ENCODE measurements around the gene RAD51B.

RAD51B gene

DNA sequence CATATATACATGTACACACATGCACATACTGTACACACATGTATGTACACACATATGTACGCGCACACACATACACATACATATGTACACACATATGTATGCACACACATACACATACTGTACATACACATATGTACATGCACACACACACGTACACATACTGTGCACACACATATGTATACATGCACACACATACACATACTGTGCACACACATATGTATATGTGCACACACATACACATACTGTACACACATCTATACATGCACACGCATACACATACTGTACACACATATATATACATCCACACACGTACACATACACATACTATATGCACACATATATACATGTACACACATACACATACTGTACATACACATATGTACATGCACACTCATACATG, 853.9 kb downstream of the RAD51B start:
- DNase-seq (ENCODE audit: low read depth, low spot score) = no peak
- Histone ChIP-seq H3K27ac (no peak overlapping the region), H3K9me3 (ENCODE audit: low read depth, low read length) (no peaks in the 10 kb centered on the region), H3K4me3 (no peak overlapping the region), H3K9ac (ENCODE audit: insufficient read length) (no peak overlapping the region), H3K36me3 (ENCODE audit: insufficient read depth, low read length) (no peaks in the 10 kb centered on the region)
- TF ChIP-seq FOXP2 (optimal IDR thresholded peaks at IDR 0.05; ENCODE audit: control extremely low read depth, extremely low read length, insufficient read depth) = no peak
- no peak for TF ChIP-seq EZH2 (IDR thresholded peaks at IDR 0.05)
- TF ChIP-seq POLR2AphosphoS5 (IDR thresholded peaks at IDR 0.05; ENCODE audit: borderline replicate concordance, low read depth, low read length) = no peak

DNA sequence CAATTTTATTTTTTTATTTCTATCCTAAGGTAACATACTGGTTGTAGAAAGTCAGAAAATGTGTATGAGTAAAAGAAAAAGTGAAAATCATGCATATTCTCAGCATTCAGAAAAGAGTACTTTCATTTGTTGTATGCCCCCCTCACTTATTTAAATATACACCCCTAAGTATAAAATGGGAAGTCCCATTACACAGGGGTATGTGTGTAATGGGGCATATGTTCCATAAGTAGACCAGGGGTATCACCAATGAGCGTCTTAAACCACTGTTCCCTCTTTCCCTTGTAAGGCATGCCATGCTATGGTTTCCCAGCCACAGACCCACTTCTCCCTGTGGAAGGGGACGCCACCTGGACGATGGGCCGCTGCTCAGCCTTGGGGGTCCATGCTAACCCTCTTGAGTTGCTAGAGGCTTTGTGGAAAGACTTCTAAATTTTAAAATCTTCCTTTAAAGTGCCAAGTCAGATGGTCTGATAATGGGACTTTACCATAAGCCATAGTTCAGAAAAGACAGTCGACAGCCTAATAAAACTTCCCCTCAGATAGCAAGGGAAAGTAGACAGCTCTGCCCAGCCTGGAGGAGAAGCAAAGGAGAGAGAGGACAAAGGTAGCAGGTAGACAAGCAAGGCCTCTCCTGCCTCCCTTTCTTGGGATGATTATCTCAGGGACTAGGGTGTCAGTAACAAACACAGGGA, 855.1 kb downstream of the RAD51B start:
- H3K9me3 ChIP-seq (ENCODE audit: low read depth, low read length) = no peaks in the 10 kb centered on the region; the same call in 1 of the 2 replicates
- no peak overlapping the region for H3K27ac ChIP-seq
- no peak for DNase-seq (ENCODE audit: low read depth, low spot score)
- H3K4me3 ChIP-seq = no peak overlapping the region
- TF ChIP-seq FOXP2 (optimal IDR thresholded peaks at IDR 0.05; ENCODE audit: control extremely low read depth, extremely low read length, insufficient read depth) (no peak), EZH2 (IDR thresholded peaks at IDR 0.05) (no peak), POLR2AphosphoS5 (IDR thresholded peaks at IDR 0.05; ENCODE audit: borderline replicate concordance, low read depth, low read length) (no peak)
- no peak overlapping the region for H3K9ac ChIP-seq (ENCODE audit: insufficient read length)
- no peaks in the 10 kb centered on the region for H3K36me3 ChIP-seq (ENCODE audit: insufficient read depth, low read length)

DNA sequence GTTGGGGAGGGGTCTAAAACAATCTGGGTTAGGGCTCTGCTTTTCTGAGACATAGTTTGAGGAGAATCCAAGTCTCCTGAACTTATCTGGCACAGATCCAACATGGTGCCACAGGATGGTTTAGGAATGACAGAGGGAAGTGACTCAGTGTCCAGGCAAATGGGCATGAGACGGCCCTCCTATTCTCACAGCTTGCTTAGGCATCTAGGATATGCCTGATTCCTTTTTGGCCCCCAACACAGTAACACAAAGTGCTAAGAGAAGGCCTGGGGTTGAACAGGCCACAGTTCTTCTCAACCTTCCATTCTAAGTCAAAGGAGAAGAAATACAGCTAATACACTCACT, 855.6 kb downstream of the RAD51B start:
- H3K4me3 ChIP-seq = no peak overlapping the region
- no peaks in the 10 kb centered on the region for H3K36me3 ChIP-seq (ENCODE audit: insufficient read depth, low read length)
- no peak overlapping the region for H3K9ac ChIP-seq (ENCODE audit: insufficient read length)
- DNase-seq (ENCODE audit: low read depth, low spot score) = no peak
- no peak for TF ChIP-seq EZH2 (IDR thresholded peaks at IDR 0.05)
- no peak for TF ChIP-seq FOXP2 (optimal IDR thresholded peaks at IDR 0.05; ENCODE audit: control extremely low read depth, extremely low read length, insufficient read depth)
- no peak for TF ChIP-seq POLR2AphosphoS5 (IDR thresholded peaks at IDR 0.05; ENCODE audit: borderline replicate concordance, low read depth, low read length)
- H3K27ac ChIP-seq = no peak overlapping the region
- H3K9me3 ChIP-seq (ENCODE audit: low read depth, low read length) = no peaks in the 10 kb centered on the region; the same call in 1 of the 2 replicates

GRCh38 chr14:68676511-68676943, 856.9 kb downstream of the RAD51B start:
- no peak overlapping the region for H3K9ac ChIP-seq (ENCODE audit: insufficient read length)
- H3K36me3 ChIP-seq (ENCODE audit: insufficient read depth, low read length) = no peaks in the 10 kb centered on the region
- DNase-seq (ENCODE audit: low read depth, low spot score) = no peak
- H3K4me3 ChIP-seq = no peak overlapping the region
- TF ChIP-seq EZH2 (IDR thresholded peaks at IDR 0.05) = no peak
- no peak for TF ChIP-seq POLR2AphosphoS5 (IDR thresholded peaks at IDR 0.05; ENCODE audit: borderline replicate concordance, low read depth, low read length)
- H3K9me3 ChIP-seq (ENCODE audit: low read depth, low read length) = no peaks in the 10 kb centered on the region; the same call in 1 of the 2 replicates
- no peak overlapping the region for H3K27ac ChIP-seq

DNA sequence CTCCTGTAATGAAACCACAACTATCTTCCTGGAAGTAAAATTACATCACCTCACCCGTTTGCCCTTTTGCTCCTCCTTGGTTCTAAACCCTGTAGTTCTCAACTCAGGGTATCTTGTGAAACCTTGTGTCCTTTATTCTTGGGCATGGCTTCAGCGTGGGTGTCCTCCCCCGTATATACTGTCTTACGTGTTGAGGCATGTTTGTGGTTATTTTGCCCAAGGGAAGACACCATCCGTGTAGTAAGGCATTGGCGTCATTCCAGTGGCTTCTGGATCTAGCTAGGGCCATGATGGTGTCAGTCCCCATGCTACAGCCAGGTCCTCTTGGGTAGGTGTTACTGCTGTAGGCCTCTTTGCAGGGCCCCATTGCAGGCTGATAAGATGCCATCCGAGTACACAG, 857.9 kb downstream of the RAD51B start:
- Histone ChIP-seq H3K27ac (no peak overlapping the region), H3K4me3 (no peak overlapping the region), H3K9ac (ENCODE audit: insufficient read length) (no peak overlapping the region), H3K9me3 (ENCODE audit: low read depth, low read length) (no peaks in the 10 kb centered on the region; the same call in 1 of the 2 replicates), H3K36me3 (ENCODE audit: insufficient read depth, low read length) (no peaks in the 10 kb centered on the region)
- TF ChIP-seq EZH2 (IDR thresholded peaks at IDR 0.05) = no peak
- no peak for TF ChIP-seq POLR2AphosphoS5 (IDR thresholded peaks at IDR 0.05; ENCODE audit: borderline replicate concordance, low read depth, low read length)
- no peak for TF ChIP-seq FOXP2 (optimal IDR thresholded peaks at IDR 0.05; ENCODE audit: control extremely low read depth, extremely low read length, insufficient read depth)
- DNase-seq (ENCODE audit: low read depth, low spot score) = no peak

GRCh38 chr14:68677901-68678300, 858.3 kb downstream of the RAD51B start:
- no peaks in the 10 kb centered on the region; the same call in 1 of the 2 replicates for H3K9me3 ChIP-seq (ENCODE audit: low read depth, low read length)
- DNase-seq (ENCODE audit: low read depth, low spot score) = no peak
- H3K27ac ChIP-seq = no peak overlapping the region
- TF ChIP-seq POLR2AphosphoS5 (IDR thresholded peaks at IDR 0.05; ENCODE audit: borderline replicate concordance, low read depth, low read length) = no peak
- no peak for TF ChIP-seq EZH2 (IDR thresholded peaks at IDR 0.05)
- TF ChIP-seq FOXP2 (optimal IDR thresholded peaks at IDR 0.05; ENCODE audit: control extremely low read depth, extremely low read length, insufficient read depth) = no peak
- H3K36me3 ChIP-seq (ENCODE audit: insufficient read depth, low read length) = no peaks in the 10 kb centered on the region
- no peak overlapping the region for H3K9ac ChIP-seq (ENCODE audit: insufficient read length)
- no peak overlapping the region for H3K4me3 ChIP-seq

DNA sequence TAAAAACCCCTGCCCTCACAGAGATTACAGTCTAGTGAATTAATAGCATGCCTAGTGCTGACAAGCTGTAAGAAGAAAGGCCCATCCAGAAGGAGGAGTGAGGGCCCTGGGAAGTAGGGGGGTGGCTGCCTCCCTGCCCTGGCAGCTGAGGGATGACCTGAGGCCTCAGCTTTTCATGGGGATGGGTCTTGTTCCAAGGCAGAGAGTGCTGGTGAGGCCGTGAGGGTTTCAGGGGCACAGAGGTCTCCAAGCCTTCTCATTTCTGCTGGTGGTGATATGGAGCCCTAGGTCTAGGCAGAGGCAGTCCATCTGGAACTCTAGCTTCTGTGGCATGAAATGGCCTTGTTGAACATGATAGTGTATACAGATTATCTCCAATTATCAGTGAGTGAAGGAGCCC, 858.9 kb downstream of the RAD51B start:
- Histone ChIP-seq H3K9me3 (ENCODE audit: low read depth, low read length) (no peaks in the 10 kb centered on the region; the same call in 1 of the 2 replicates), H3K9ac (ENCODE audit: insufficient read length) (no peak overlapping the region), H3K27ac (no peak overlapping the region), H3K4me3 (no peak overlapping the region), H3K36me3 (ENCODE audit: insufficient read depth, low read length) (no peaks in the 10 kb centered on the region)
- TF ChIP-seq EZH2 (IDR thresholded peaks at IDR 0.05) (no peak), POLR2AphosphoS5 (IDR thresholded peaks at IDR 0.05; ENCODE audit: borderline replicate concordance, low read depth, low read length) (no peak)
- DNase-seq (ENCODE audit: low read depth, low spot score) = no peak

- Histone ChIP-seq H3K27ac (no peak overlapping the region), H3K9me3 (ENCODE audit: low read depth, low read length) (no peaks in the 10 kb centered on the region; the same call in 1 of the 2 replicates), H3K36me3 (ENCODE audit: insufficient read depth, low read length) (no peaks in the 10 kb centered on the region), H3K4me3 (no peak overlapping the region), H3K9ac (ENCODE audit: insufficient read length) (no peak overlapping the region)
- TF ChIP-seq POLR2AphosphoS5 (IDR thresholded peaks at IDR 0.05; ENCODE audit: borderline replicate concordance, low read depth, low read length) = no peak
- no peak for TF ChIP-seq EZH2 (IDR thresholded peaks at IDR 0.05)
- no peak for TF ChIP-seq FOXP2 (optimal IDR thresholded peaks at IDR 0.05; ENCODE audit: control extremely low read depth, extremely low read length, insufficient read depth)
- no peak for DNase-seq (ENCODE audit: low read depth, low spot score)
These were observed 859.7 kb downstream of the RAD51B start for GRCh38 chr14:68679301-68679700.
